GM19043 (cell line): ENCODE measurements around the gene NACC2.
"Not testable (repeated sequence)": the region's sequence is repeated elsewhere in the genome, so short reads cannot be mapped to it uniquely, and the experiment has no call there.

Experiments
- ATAC-seq: cut with Tn5 transposase; IDR thresholded peaks from one replicate; pipeline ENCODE4 v1.9.1; 2021; ENCODE audit warnings: low read depth; ENCODE audit not compliant: unreplicated experiment

NACC2 gene

GRCh38 chr9:136026943-136027289 lies 68.2 kb downstream of the NACC2 start:
- ATAC-seq, result not testable (repeated sequence)

- no peak for ATAC-seq
Measured at GRCh38 chr9:136026266-136026942, 68.7 kb downstream of the NACC2 start.

- no peak for ATAC-seq
Measured at GRCh38 chr9:136025481-136025880, 69.6 kb downstream of the NACC2 start.

- ATAC-seq, result no peak
Measured at GRCh38 chr9:136024696-136025316, 70.3 kb downstream of the NACC2 start.

GRCh38 chr9:136024286-136024685 lies 70.8 kb downstream of the NACC2 start:
- no peak for ATAC-seq

- ATAC-seq, result no peak
Measured at GRCh38 chr9:136023410-136024225, 71.5 kb downstream of the NACC2 start.

GRCh38 chr9:136022731-136023409 lies 72.2 kb downstream of the NACC2 start:
- ATAC-seq, result no peak

- ATAC-seq, result no peak
Measured at GRCh38 chr9:136021872-136022681, 73.0 kb downstream of the NACC2 start.

GRCh38 chr9:136021171-136021871 lies 73.8 kb downstream of the NACC2 start:
- ATAC-seq, result no peak

GRCh38 chr9:136020671-136021070 lies 74.4 kb downstream of the NACC2 start:
- no peak for ATAC-seq

GRCh38 chr9:136020206-136020605 lies 74.9 kb downstream of the NACC2 start:
- ATAC-seq, result no peak

GRCh38 chr9:136019681-136020060 lies 75.4 kb downstream of the NACC2 start:
- no peak for ATAC-seq

GRCh38 chr9:136019041-136019680 lies 75.9 kb downstream of the NACC2 start:
- no peak for ATAC-seq

GRCh38 chr9:136018257-136019031 lies 76.6 kb downstream of the NACC2 start:
- ATAC-seq, result no peak

GRCh38 chr9:136017289-136018190 lies 77.5 kb downstream of the NACC2 start:
- no peak for ATAC-seq

- ATAC-seq, result no peak
Measured at GRCh38 chr9:136016572-136017288, 78.4 kb downstream of the NACC2 start.
